Subcutaneous abdominal adipose tissue (tissue), 5 donors: ENCODE results near the gene SYT13.
"Not testable (repeated sequence)": the region's sequence is repeated elsewhere in the genome, so short reads cannot be mapped to it uniquely, and the experiment has no call there.

Source experiments
- H3K27ac ChIP-seq: one replicate; pipeline ENCODE4 v1.7.0; 2013; ENCODE audit warnings: low read depth, mild to moderate bottlenecking, inconsistent platforms, low read length, moderate library complexity
- H3K27me3 ChIP-seq, 5 donors: one replicate each; pipeline ENCODE4 v1.7.0; 2013; ENCODE audit warnings: low read length in 5 of 5, inconsistent platforms in 1 of 5; ENCODE audit not compliant: control insufficient read depth in 5 of 5, insufficient read depth in 4 of 5
- H3K36me3 ChIP-seq, 5 donors: one replicate each; pipeline ENCODE4 v1.7.0; 2013; ENCODE audit warnings: low read length in 5 of 5; ENCODE audit not compliant: control insufficient read depth in 5 of 5, insufficient read depth in 5 of 5
- H3K4me1 ChIP-seq, 5 donors: one replicate each; pipeline ENCODE4 v1.7.0; 2013; ENCODE audit warnings: low read length in 5 of 5, mild to moderate bottlenecking in 3 of 5, moderate library complexity in 1 of 5; ENCODE audit not compliant: control insufficient read depth in 5 of 5, insufficient read depth in 5 of 5
- H3K4me3 ChIP-seq, 5 donors: one replicate each; pipeline ENCODE4 v1.7.0; 2013; ENCODE audit warnings: low read length in 5 of 5, low read depth in 1 of 5
- H3K9ac ChIP-seq, 5 donors: one replicate each; pipeline ENCODE4 v1.7.0; 2013; ENCODE audit warnings: low read length in 5 of 5, mild to moderate bottlenecking in 4 of 5, moderate library complexity in 3 of 5
- H3K9me3 ChIP-seq, 5 donors: one replicate each; pipeline ENCODE4 v1.7.0; 2013; ENCODE audit warnings: low read length in 5 of 5; ENCODE audit not compliant: control insufficient read depth in 5 of 5
- donor health status: healthy.
- donor health status: healthy.
- donor health status: healthy.
- donor health status: healthy.
- donor health status: healthy.

SYT13 gene

GRCh38 chr11:45294499-45294898 lies 8.4 kb upstream of the SYT13 start:
- no peaks in the 10 kb centered on the region for H3K36me3 ChIP-seq
- H3K9ac ChIP-seq, result no peak overlapping the region
- H3K27me3 ChIP-seq, result peaks cover 0 to 17% (median 11%) of the 10 kb centered on the region in 5 donors
- H3K4me1 ChIP-seq, result no peaks in the 10 kb centered on the region
- H3K27ac ChIP-seq, result no peak overlapping the region
- no peak overlapping the region for H3K4me3 ChIP-seq
- no peaks in the 10 kb centered on the region for H3K9me3 ChIP-seq

GRCh38 chr11:45293566-45294192 lies 7.5 kb upstream of the SYT13 start:
- not testable (repeated sequence) for H3K4me1 ChIP-seq, H3K4me3 ChIP-seq, H3K36me3 ChIP-seq, H3K27ac ChIP-seq, H3K9ac ChIP-seq, H3K9me3 ChIP-seq
- peaks cover 0 to 19% (median 11%) of the 10 kb centered on the region in 5 donors for H3K27me3 ChIP-seq

DNA sequence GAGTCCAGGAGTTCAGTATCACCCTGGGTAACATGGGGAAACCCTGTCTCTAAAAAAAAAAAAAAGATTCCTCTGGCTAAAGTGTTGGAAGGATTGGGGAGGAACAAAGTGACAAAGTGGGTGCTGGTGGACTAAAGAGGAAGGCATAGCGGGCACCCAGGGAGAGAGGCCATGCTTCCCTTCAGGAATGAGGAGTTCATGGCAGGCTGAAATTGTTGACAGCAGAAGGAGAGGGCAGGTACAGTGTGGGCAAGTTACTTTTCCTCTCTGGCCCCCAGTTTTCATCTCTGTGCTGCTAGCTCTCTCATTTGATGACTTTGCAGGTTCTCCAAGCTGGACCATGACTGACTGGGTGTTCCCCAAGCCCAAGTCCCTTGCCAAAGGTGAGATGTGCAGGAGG lies 4.4 kb upstream of the SYT13 start:
- no peak overlapping the region for H3K4me3 ChIP-seq
- no peak overlapping the region for H3K27ac ChIP-seq
- H3K27me3 ChIP-seq, result peaks cover 20 to 50% (median 28%) of the 10 kb centered on the region in 5 donors
- H3K9me3 ChIP-seq, result peaks cover 4 to 10% (median 8%) of the 10 kb centered on the region in 5 donors
- no peaks in the 10 kb centered on the region for H3K36me3 ChIP-seq
- no peak overlapping the region for H3K9ac ChIP-seq
- peaks cover 0 to 6% (median 0%) of the 10 kb centered on the region in 5 donors for H3K4me1 ChIP-seq

- H3K9me3 ChIP-seq, result peaks cover 4 to 10% (median 8%) of the 10 kb centered on the region in 5 donors
- H3K27me3 ChIP-seq, result peaks cover 29 to 59% (median 38%) of the 10 kb centered on the region in 5 donors
- H3K4me3 ChIP-seq, result no peak overlapping the region
- no peak overlapping the region for H3K27ac ChIP-seq
- peaks cover 0 to 6% (median 0%) of the 10 kb centered on the region in 5 donors for H3K4me1 ChIP-seq
- H3K9ac ChIP-seq, result no peak overlapping the region
- no peaks in the 10 kb centered on the region for H3K36me3 ChIP-seq
These were observed 3.2 kb upstream of the SYT13 start for GRCh38 chr11:45289369-45289768.

DNA sequence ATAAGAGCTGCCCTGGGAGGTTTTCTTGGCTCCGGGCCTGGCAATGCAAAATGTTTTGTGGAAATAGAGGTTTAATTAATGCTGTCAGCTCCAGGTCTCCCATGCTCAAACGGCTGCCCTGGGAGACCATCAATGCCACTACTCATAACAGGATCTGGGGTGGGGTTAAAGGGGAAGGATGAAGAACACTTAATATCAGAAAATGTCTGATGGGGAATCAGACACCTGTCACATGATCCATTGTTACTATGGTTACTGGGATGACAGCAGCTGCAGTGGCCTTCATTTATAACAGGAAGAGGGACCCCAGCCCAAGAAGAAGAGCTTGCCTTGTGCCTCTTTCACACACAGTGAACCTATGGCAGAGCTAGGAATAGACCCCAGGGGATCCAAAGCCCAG lies 2.2 kb upstream of the SYT13 start:
- no peak overlapping the region for H3K27ac ChIP-seq
- no peak overlapping the region for H3K9ac ChIP-seq
- no peak overlapping the region for H3K4me3 ChIP-seq
- peaks cover 29 to 65% (median 38%) of the 10 kb centered on the region in 5 donors for H3K27me3 ChIP-seq
- H3K36me3 ChIP-seq, result no peaks in the 10 kb centered on the region
- peaks cover 0 to 6% (median 0%) of the 10 kb centered on the region in 5 donors for H3K4me1 ChIP-seq
- peaks cover 4 to 10% (median 8%) of the 10 kb centered on the region in 5 donors for H3K9me3 ChIP-seq

DNA sequence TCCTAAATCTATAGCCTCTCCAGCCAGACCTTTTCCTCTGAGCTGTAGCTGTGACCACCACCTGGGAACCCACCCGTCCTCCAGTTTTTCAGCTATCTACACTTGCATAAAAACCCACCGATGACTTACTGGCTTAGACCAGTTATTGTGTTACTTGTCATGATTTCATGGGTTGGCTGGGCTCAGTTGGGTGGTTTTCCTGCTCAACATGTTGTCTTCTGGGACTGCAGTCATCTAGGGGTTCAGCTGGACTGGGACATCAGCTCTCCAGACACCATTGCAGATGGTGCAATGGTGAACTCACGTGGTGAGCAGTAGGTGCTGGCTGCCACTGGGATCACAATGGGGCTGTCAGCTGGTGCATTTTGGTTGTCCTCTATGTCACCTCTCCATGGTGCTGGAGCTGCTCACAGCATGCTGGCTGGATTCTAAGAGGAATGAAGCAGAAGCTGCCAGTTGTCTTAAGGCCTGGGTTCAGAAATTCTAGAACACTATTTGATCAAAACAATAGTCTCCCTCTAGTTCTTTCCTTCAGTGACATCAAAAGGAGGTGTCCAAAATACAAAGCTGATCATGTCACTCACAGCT lies 1.3 kb upstream of the SYT13 start:
- H3K27ac ChIP-seq, result no peak overlapping the region
- H3K4me1 ChIP-seq, result peaks cover 0 to 6% (median 0%) of the 10 kb centered on the region in 5 donors
- H3K27me3 ChIP-seq, result peaks cover 29 to 62% (median 38%) of the 10 kb centered on the region in 5 donors
- no peak overlapping the region for H3K4me3 ChIP-seq
- no peak overlapping the region for H3K9ac ChIP-seq
- no peaks in the 10 kb centered on the region for H3K36me3 ChIP-seq
- peaks cover 4 to 10% (median 8%) of the 10 kb centered on the region in 5 donors for H3K9me3 ChIP-seq

- no peak overlapping the region for H3K27ac ChIP-seq
- peaks cover 4 to 10% (median 8%) of the 10 kb centered on the region in 5 donors for H3K9me3 ChIP-seq
- H3K4me1 ChIP-seq, result peaks cover 0 to 6% (median 0%) of the 10 kb centered on the region in 5 donors
- no peak overlapping the region for H3K4me3 ChIP-seq
- no peak overlapping the region for H3K9ac ChIP-seq
- H3K36me3 ChIP-seq, result no peaks in the 10 kb centered on the region
- H3K27me3 ChIP-seq, result peaks cover 29 to 59% (median 33%) of the 10 kb centered on the region in 5 donors
These were observed 802 bp downstream of the SYT13 start for GRCh38 chr11:45285250-45285828.

DNA sequence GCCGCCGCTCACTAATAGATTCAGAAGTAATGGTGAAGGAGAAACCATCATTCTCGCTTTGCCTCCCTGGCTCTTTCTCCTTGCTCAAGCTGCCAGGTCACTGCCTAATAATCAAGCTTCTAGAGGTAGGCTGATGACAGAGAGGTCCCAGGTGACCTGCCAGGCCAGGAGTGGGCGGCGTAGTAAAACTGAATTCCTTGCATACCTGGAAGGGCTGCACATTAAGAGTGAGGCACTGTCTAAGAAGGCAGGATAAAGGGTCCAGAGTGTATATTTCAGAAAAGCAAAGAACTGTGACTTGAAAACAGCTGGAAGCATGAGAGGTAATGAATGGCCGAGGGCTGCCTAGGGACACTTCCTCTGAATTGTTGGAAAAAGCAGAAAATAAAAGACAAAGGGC lies 4.1 kb downstream of the SYT13 start:
- peaks cover 14 to 41% (median 26%) of the 10 kb centered on the region in 5 donors for H3K27me3 ChIP-seq
- peaks cover 0 to 6% (median 0%) of the 10 kb centered on the region in 5 donors for H3K4me1 ChIP-seq
- H3K4me3 ChIP-seq, result no peak overlapping the region
- no peak overlapping the region for H3K27ac ChIP-seq
- H3K9ac ChIP-seq, result no peak overlapping the region
- peaks cover 0 to 6% (median 5%) of the 10 kb centered on the region in 5 donors for H3K9me3 ChIP-seq
- no peaks in the 10 kb centered on the region for H3K36me3 ChIP-seq

GRCh38 chr11:45280449-45280848 lies 5.7 kb downstream of the SYT13 start:
- no peak overlapping the region for H3K4me3 ChIP-seq
- H3K27ac ChIP-seq, result no peak overlapping the region
- peaks cover 0 to 3% (median 2%) of the 10 kb centered on the region in 5 donors for H3K9me3 ChIP-seq
- peaks cover 5 to 26% (median 12%) of the 10 kb centered on the region in 5 donors for H3K27me3 ChIP-seq
- no peaks in the 10 kb centered on the region for H3K4me1 ChIP-seq
- H3K36me3 ChIP-seq, result no peaks in the 10 kb centered on the region
- no peak overlapping the region for H3K9ac ChIP-seq

DNA sequence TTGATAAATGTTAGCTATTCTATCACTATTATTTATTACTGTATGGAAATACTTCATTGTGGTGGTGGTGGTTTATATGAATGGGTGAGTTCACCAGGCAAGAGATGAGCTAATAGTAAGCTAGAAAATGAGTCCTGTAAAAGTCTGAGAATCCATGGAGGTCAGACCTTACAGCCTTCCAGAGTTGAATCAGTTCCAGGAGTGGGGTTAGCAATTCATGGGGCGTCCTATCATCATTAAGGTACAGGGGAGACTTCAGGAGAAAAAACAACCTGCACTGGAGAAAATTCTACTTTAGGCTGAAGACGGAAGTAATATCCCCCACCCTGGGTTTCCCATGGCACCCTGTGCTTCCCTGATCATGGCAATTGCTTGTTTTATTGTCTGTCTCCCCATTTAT lies 6.5 kb downstream of the SYT13 start:
- Histone ChIP-seq H3K9ac (no peak overlapping the region), H3K4me3 (no peak overlapping the region), H3K4me1 (no peaks in the 10 kb centered on the region), H3K9me3 (peaks cover 0 to 3% (median 2%) of the 10 kb centered on the region in 5 donors), H3K36me3 (no peaks in the 10 kb centered on the region), H3K27me3 (peaks cover 0 to 18% (median 4%) of the 10 kb centered on the region in 5 donors), H3K27ac (no peak overlapping the region)
